IMR-90 (cell line): Measurements from ENCODE around the gene NHEJ1. TPM values are rescaled to one million over a fixed set of nuclear protein-coding genes. Genes with fewer than 3 reads are reported as not detected.

Experiments
- ATAC-seq: fragments of 200-7000 bp; cut with Tn5 transposase; 2 replicates; pipeline ENCODE4 v1.9.1; 2020; ENCODE audit warnings: low read depth, mild to moderate bottlenecking, moderate library complexity
- BruUV-seq: library from RNA; stranded (reverse); fragments of 400-500 nt; replicated peaks from 2 replicates; lab custom pipeline; 2021; lab: Mats Ljungman, UMichigan
- CTCF ChIA-PET: fragments of 300-600 bp; formaldehyde crosslinking; extraction: SDS; loops from one replicate; lab custom pipeline; 2021; ENCODE audit warnings: antibody characterized with exemption; lab: Yijun Ruan, JAX
- POLR2A ChIA-PET: fragments of 300-600 bp; sonication (Branson Sonifier 250); formaldehyde crosslinking; loops from one replicate; lab custom pipeline; 2022; ENCODE audit warnings: antibody characterized with exemption; ENCODE audit not compliant: unreplicated experiment; lab: Charles Lee
- DNase-seq: peaks from one replicate; pipeline ENCODE4 v3.0.0; 2013
- H2AFZ ChIP-seq: replicated peaks from 2 replicates; pipeline ENCODE3; 2013; ENCODE audit warnings: low read length, mild to moderate bottlenecking; ENCODE audit not compliant: poor library complexity
- H2AK5ac ChIP-seq: 2 replicates; pipeline ENCODE4 v1.6.1; 2013; ENCODE audit warnings: low read depth, low read length, inconsistent platforms
- H2AK9ac ChIP-seq: replicated peaks from 2 replicates; pipeline ENCODE3; 2013; ENCODE audit warnings: mild to moderate bottlenecking, low read depth, low read length, moderate library complexity; ENCODE audit not compliant: poor library complexity
- H2BK120ac ChIP-seq: 2 replicates; pipeline ENCODE4 v1.6.1; 2013; ENCODE audit warnings: low read depth, low read length, inconsistent platforms
- H2BK15ac ChIP-seq: 3 replicates; pipeline ENCODE4 v1.6.1; 2013; ENCODE audit warnings: low read depth, low read length, inconsistent platforms
- H2BK20ac ChIP-seq: 2 replicates; pipeline ENCODE4 v1.6.1; 2013; ENCODE audit warnings: low read depth, mild to moderate bottlenecking, inconsistent platforms, low read length, moderate library complexity
- H2BK5ac ChIP-seq: 2 replicates; pipeline ENCODE4 v1.6.1; 2013; ENCODE audit warnings: mild to moderate bottlenecking, low read depth, low read length, inconsistent platforms; ENCODE audit not compliant: poor library complexity, severe bottlenecking
- H3K14ac ChIP-seq: replicated peaks from 2 replicates; pipeline ENCODE4 v1.6.1; 2013; ENCODE audit warnings: low read depth, low read length, inconsistent platforms
- H3K18ac ChIP-seq: 2 replicates; pipeline ENCODE4 v1.6.1; 2013; ENCODE audit warnings: low read depth, low read length, control low read depth
- H3K23ac ChIP-seq: 2 replicates; pipeline ENCODE4 v1.6.1; 2013; ENCODE audit warnings: low read depth, low read length, inconsistent platforms
- H3K27ac ChIP-seq: 2 replicates; pipeline ENCODE4 v1.5.1; 2013; ENCODE audit warnings: mild to moderate bottlenecking, control low read depth, low read length; ENCODE audit not compliant: insufficient read depth
- H3K27me3 ChIP-seq: 2 replicates; pipeline ENCODE4 v1.6.1; 2013; ENCODE audit warnings: low read length; ENCODE audit not compliant: control insufficient read depth, insufficient read depth
- H3K36me3 ChIP-seq: 2 replicates; pipeline ENCODE4 v1.6.1; 2013; ENCODE audit warnings: low read length, mixed read lengths; ENCODE audit not compliant: control insufficient read depth, insufficient read depth
- H3K4ac ChIP-seq: 2 replicates; pipeline ENCODE4 v1.6.1; 2013; ENCODE audit warnings: low read depth, low read length, inconsistent platforms
- H3K4me1 ChIP-seq: 2 replicates; pipeline ENCODE4 v1.6.1; 2013; ENCODE audit warnings: low read length, mixed read lengths; ENCODE audit not compliant: control insufficient read depth, insufficient read depth
- H3K4me2 ChIP-seq: 2 replicates; pipeline ENCODE4 v1.6.1; 2013; ENCODE audit warnings: low read depth, mild to moderate bottlenecking, control low read depth, low read length, moderate library complexity
- H3K4me3 ChIP-seq: 2 replicates; pipeline ENCODE4 v1.5.1; 2013; ENCODE audit warnings: low read depth, mild to moderate bottlenecking, control low read depth, low read length, moderate library complexity; ENCODE audit not compliant: insufficient read depth
- H3K56ac ChIP-seq: 2 replicates; pipeline ENCODE4 v1.6.1; 2013; ENCODE audit warnings: low read length, inconsistent platforms; ENCODE audit not compliant: insufficient read depth; ENCODE audit errors: extremely low read depth
- H3K79me1 ChIP-seq, 2 experiments: 2 replicates each; pipeline ENCODE4 v1.6.1; 2013; ENCODE audit warnings: low read length in 2 of 2, inconsistent platforms in 1 of 2, low read depth in 1 of 2
- H3K9ac ChIP-seq: 2 replicates; pipeline ENCODE4 v1.6.1; 2013; ENCODE audit warnings: low read depth, low read length, control low read depth
- H3K9me1 ChIP-seq: 2 replicates; pipeline ENCODE4 v1.6.1; 2013; ENCODE audit warnings: low read length, inconsistent platforms; ENCODE audit not compliant: insufficient read depth
- H3K9me3 ChIP-seq: 2 replicates; pipeline ENCODE4 v1.6.1; 2013; ENCODE audit warnings: low read length; ENCODE audit not compliant: control insufficient read depth, insufficient read depth
- H4K20me1 ChIP-seq: 2 replicates; pipeline ENCODE4 v1.6.1; 2013; ENCODE audit warnings: low read length, inconsistent platforms; ENCODE audit not compliant: insufficient read depth
- H4K5ac ChIP-seq: 2 replicates; pipeline ENCODE4 v1.6.1; 2013; ENCODE audit warnings: mild to moderate bottlenecking, low read depth, low read length, control low read depth
- H4K8ac ChIP-seq, 2 experiments: 2 replicates each; pipeline ENCODE4 v1.6.1; 2013; ENCODE audit warnings: low read depth in 2 of 2, low read length in 2 of 2, control low read depth in 1 of 2, inconsistent platforms in 1 of 2
- H4K91ac ChIP-seq: 2 replicates; pipeline ENCODE4 v1.6.1; 2013; ENCODE audit warnings: low read depth, low read length, inconsistent platforms; ENCODE audit not compliant: insufficient read depth
- CEBPB ChIP-seq: IDR thresholded peaks from 2 replicates; pipeline ENCODE4 v1.6.1; 2012; ENCODE audit warnings: low read depth, low read length, improper control_type of control experiment
- FOS ChIP-seq: fragments of 150-350 bp; IDR thresholded peaks from 2 replicates; pipeline ENCODE4 v1.6.1; 2016; ENCODE audit warnings: low read depth, low read length
- MAFK ChIP-seq: IDR thresholded peaks from 2 replicates; pipeline ENCODE4 v1.6.1; 2012; ENCODE audit warnings: low read depth, low read length, improper control_type of control experiment
- MAZ ChIP-seq: IDR thresholded peaks from 2 replicates; pipeline ENCODE4 v1.6.1; 2012; ENCODE audit warnings: low read depth, mild to moderate bottlenecking, low read length, improper control_type of control experiment, moderate library complexity, borderline replicate concordance
- MXI1 ChIP-seq: IDR thresholded peaks from 2 replicates; pipeline ENCODE4 v1.6.1; 2012; ENCODE audit warnings: low read depth, mild to moderate bottlenecking, low read length, moderate library complexity, borderline replicate concordance
- NFE2L2 ChIP-seq: fragments of 150-350 bp; IDR thresholded peaks from 2 replicates; pipeline ENCODE4 v1.6.1; 2016; ENCODE audit warnings: low read depth, mild to moderate bottlenecking, low read length
- POLR2A ChIP-seq: IDR thresholded peaks from 2 replicates; pipeline ENCODE4 v1.6.1; 2012; ENCODE audit warnings: mild to moderate bottlenecking, low read depth, low read length
- SMC3 ChIP-seq: fragments of 150-350 bp; IDR thresholded peaks from 2 replicates; pipeline ENCODE4 v1.6.1; 2016; ENCODE audit warnings: low read depth, mild to moderate bottlenecking, antibody characterized with exemption, low read length, moderate library complexity
- WGBS, 2 experiments: methylation state at CpG; one replicate each; pipeline versions ENCODE4 v1.1.5 to v1.1.7; 2013; ENCODE audit warnings: missing lambda C conversion rate in 2 of 2; ENCODE audit not compliant: insufficient read length in 1 of 2; ENCODE audit errors: extremely low coverage in 2 of 2; 5-methylcytosine and 5-hydroxymethylcytosine counted together
- dilution Hi-C: fragments of 300-500 bp; cut with HindIII; formaldehyde crosslinking; loops from one replicate; pipeline ENCODE4 v1.14.3; 2018; ENCODE audit warnings: low sequenced_read_pairs; ENCODE audit not compliant: unreplicated experiment
- in situ Hi-C: fragments of 300-500 bp; cut with MboI; formaldehyde crosslinking; loops from 3 replicates; pipeline ENCODE4 v1.14.3; 2019; ENCODE audit warnings: low sequenced_read_pairs, inconsistent platforms, mixed read lengths
- intact Hi-C: fragments of 100-400 bp; cut with micrococcal nuclease; formaldehyde crosslinking; loops from 2 replicates; pipeline ENCODE4 v1.10.0; 2022
- polyA plus RNA-seq, 3 experiments: library from polyadenylated mRNA; depleted of rRNA; stranded (reverse); fragments of >200 nt; gene quantifications; 2 replicates each; pipeline ENCODE4 v1.2.3, GENCODE V29; 2012; ENCODE audit warnings: low replicate concordance in 1 of 3
- total RNA-seq: library from RNA; depleted of rRNA; stranded (reverse); fragments of >200 nt; gene quantifications from 2 replicates; pipeline ENCODE4 v1.2.3, GENCODE V29; 2012

Gene NHEJ1
- total and polyA plus RNA-seq, 2 of the 4 experiments (the other 2 are of a cell fraction), result 12.5 to 23.1 TPM

- H3K79me1 ChIP-seq, result no peaks in the 10 kb centered on the region
- H3K9me1 ChIP-seq, result no peaks in the 10 kb centered on the region
- H3K14ac ChIP-seq, result no peak overlapping the region
- H3K56ac ChIP-seq, result no peak overlapping the region
- no peak overlapping the region for H4K91ac ChIP-seq
- TF ChIP-seq FOS, result no peak
- no peak for TF ChIP-seq MAFK
- TF ChIP-seq CEBPB, result no peak
- TF ChIP-seq MXI1, result no peak
- no peak for TF ChIP-seq MAZ
- no peak for TF ChIP-seq SMC3
- no peak for TF ChIP-seq NFE2L2
- no peak for TF ChIP-seq POLR2A
- intact Hi-C loops (no loop called here), in situ Hi-C loops (no loop called here), dilution Hi-C loops (no loop called here)
- H2AK9ac ChIP-seq, result no peak overlapping the region
- H4K5ac ChIP-seq, result no peak overlapping the region
- H3K27ac ChIP-seq, result no peak overlapping the region
- no peak overlapping the region for H3K4ac ChIP-seq
- no peaks in the 10 kb centered on the region for H4K20me1 ChIP-seq
- no peak overlapping the region for H4K8ac ChIP-seq
- WGBS, 2 experiments, result 100% methylated on average over 1 of the region's 6 CpGs; no CpG with 5 or more reads in 1 of the 2 experiments
- H3K4me2 ChIP-seq, result no peak overlapping the region
- no peak overlapping the region for H3K4me3 ChIP-seq
- CTCF ChIA-PET, result interaction anchor here (1.3 kb wide), 2 partner anchors 33 to 48 kb away, joined by 3 to 8 read pairs; no protein-coding TSS in a partner anchor
- H3K9ac ChIP-seq, result no peak overlapping the region
- no peak overlapping the region for H2BK20ac ChIP-seq
- H3K4me1 ChIP-seq, result no peaks in the 10 kb centered on the region
- ATAC-seq, result no peak
- POLR2A ChIA-PET, result no interaction called here
- peaks cover under 1% of the 10 kb centered on the region; the same call in 1 of the 2 replicates for H3K27me3 ChIP-seq
- no peak overlapping the region for H3K18ac ChIP-seq
- H3K23ac ChIP-seq, result no peak overlapping the region; the same call in 1 of the 2 replicates
- no peak overlapping the region for H2BK15ac ChIP-seq
- no peak overlapping the region for H2AK5ac ChIP-seq
- H3K9me3 ChIP-seq, result no peaks in the 10 kb centered on the region
- DNase-seq, result peak; percentile 43
- H2BK5ac ChIP-seq, result no peak overlapping the region
- no peak overlapping the region for H2AFZ ChIP-seq
- H2BK120ac ChIP-seq, result no peak overlapping the region
- BruUV-seq, result no TSS peak
- H3K36me3 ChIP-seq, result peaks cover 3% of the 10 kb centered on the region
Observed at GRCh38 chr2:219071131-219071816, 89.3 kb downstream of the NHEJ1 start.
